ENCODE results near the gene GNPDA1.
A peak's percentile ranks its signal among the peaks of the same experiment; 100 is the strongest.
"Not testable (repeated sequence)": the region's sequence is repeated elsewhere in the genome, so short reads cannot be mapped to it uniquely, and the experiment has no call there.

GNPDA1 gene

GRCh38 chr5:142012792-142013388 lies at the start of gene GNPDA1:
GNPDA1 (minus strand) TSS chr5:142013027; CDS start chr5:142012035, 992 bp downstream.
- Mint-ChIP-seq H3K36me3 (ENCODE audit: low read depth) (peaks cover 23% of the 10 kb centered on the region), H3K27me3 (peaks cover 3% of the 10 kb centered on the region), H3K4me1 (peaks cover 81% of the 10 kb centered on the region), H3K27ac (peak within 1 kb of the TSS; percentile 99), H3K9me3 (no peaks in the 10 kb centered on the region), H3K4me3 (peak within 1 kb of the TSS; percentile 87)
- DNase-seq (peak; percentile 76), ATAC-seq (no peak)

- Mint-ChIP-seq H3K9me3 (no peaks in the 10 kb centered on the region), H3K4me1 (peaks cover 23% of the 10 kb centered on the region)
Measured at GRCh38 chr5:142059304-142059940, 46.6 kb upstream of the GNPDA1 start.

GRCh38 chr5:142057697-142058056 lies 44.9 kb upstream of the GNPDA1 start:
- no peak overlapping the region for H3K27ac Mint-ChIP-seq
- no peak overlapping the region for H3K4me3 Mint-ChIP-seq
- H3K36me3 Mint-ChIP-seq (ENCODE audit: low read depth) = no peaks in the 10 kb centered on the region
- H3K9me3 Mint-ChIP-seq = no peaks in the 10 kb centered on the region
- no peaks in the 10 kb centered on the region for H3K27me3 Mint-ChIP-seq
- no peak for ATAC-seq
- peaks cover 23% of the 10 kb centered on the region for H3K4me1 Mint-ChIP-seq
- no peak for DNase-seq

More at GRCh38 chr5:142059304-142059940, 46.6 kb upstream of the GNPDA1 start:
- no peak overlapping the region for H3K27ac Mint-ChIP-seq
- DNase-seq (no peak), ATAC-seq (no peak)
- H3K36me3 Mint-ChIP-seq (ENCODE audit: low read depth) = no peaks in the 10 kb centered on the region
- H3K27me3 Mint-ChIP-seq = no peaks in the 10 kb centered on the region
- no peak overlapping the region for H3K4me3 Mint-ChIP-seq

GRCh38 chr5:142056816-142057696 lies 44.2 kb upstream of the GNPDA1 start:
- no peak overlapping the region for H3K4me3 Mint-ChIP-seq
- H3K9me3 Mint-ChIP-seq = no peaks in the 10 kb centered on the region
- H3K27ac Mint-ChIP-seq = no peak overlapping the region
- no peak for DNase-seq
- no peak for ATAC-seq
- no peaks in the 10 kb centered on the region for H3K27me3 Mint-ChIP-seq
- H3K4me1 Mint-ChIP-seq = peaks cover 23% of the 10 kb centered on the region
- H3K36me3 Mint-ChIP-seq (ENCODE audit: low read depth) = no peaks in the 10 kb centered on the region

GRCh38 chr5:142055301-142055700 lies 42.5 kb upstream of the GNPDA1 start:
- no peaks in the 10 kb centered on the region for H3K36me3 Mint-ChIP-seq (ENCODE audit: low read depth)
- no peaks in the 10 kb centered on the region for H3K27me3 Mint-ChIP-seq
- no peak overlapping the region for H3K4me3 Mint-ChIP-seq
- no peak overlapping the region for H3K27ac Mint-ChIP-seq
- H3K9me3 Mint-ChIP-seq = no peaks in the 10 kb centered on the region
- ATAC-seq (no peak), DNase-seq (no peak)
- peaks cover 23% of the 10 kb centered on the region for H3K4me1 Mint-ChIP-seq

- ATAC-seq (peak; percentile 74), DNase-seq (no peak)
- Mint-ChIP-seq H3K9me3 (no peaks in the 10 kb centered on the region), H3K36me3 (ENCODE audit: low read depth) (no peaks in the 10 kb centered on the region), H3K27ac (no peak overlapping the region), H3K4me1 (peaks cover 23% of the 10 kb centered on the region), H3K27me3 (no peaks in the 10 kb centered on the region), H3K4me3 (no peak overlapping the region)
Measured at GRCh38 chr5:142053426-142054151, 40.8 kb upstream of the GNPDA1 start.

- not testable (repeated sequence) for H3K4me3 Mint-ChIP-seq; ATAC-seq; H3K27ac Mint-ChIP-seq; H3K36me3 Mint-ChIP-seq (ENCODE audit: low read depth); DNase-seq; H3K9me3 Mint-ChIP-seq; H3K27me3 Mint-ChIP-seq
- peaks cover 17% of the 10 kb centered on the region for H3K4me1 Mint-ChIP-seq
Measured at GRCh38 chr5:142052026-142052425, 39.2 kb upstream of the GNPDA1 start.

GRCh38 chr5:142048272-142048671 lies 35.4 kb upstream of the GNPDA1 start:
- no peaks in the 10 kb centered on the region for H3K9me3 Mint-ChIP-seq
- no peak overlapping the region for H3K4me3 Mint-ChIP-seq
- H3K4me1 Mint-ChIP-seq = peaks cover 4% of the 10 kb centered on the region
- H3K27ac Mint-ChIP-seq = no peak overlapping the region
- DNase-seq (no peak), ATAC-seq (no peak)
- no peaks in the 10 kb centered on the region for H3K27me3 Mint-ChIP-seq
- no peaks in the 10 kb centered on the region for H3K36me3 Mint-ChIP-seq (ENCODE audit: low read depth)

GRCh38 chr5:142046191-142046590 lies 33.4 kb upstream of the GNPDA1 start:
- no peak overlapping the region for H3K27ac Mint-ChIP-seq
- no peak for DNase-seq
- ATAC-seq = no peak
- no peaks in the 10 kb centered on the region for H3K9me3 Mint-ChIP-seq
- H3K4me1 Mint-ChIP-seq = no peaks in the 10 kb centered on the region
- no peaks in the 10 kb centered on the region for H3K36me3 Mint-ChIP-seq (ENCODE audit: low read depth)
- no peak overlapping the region for H3K4me3 Mint-ChIP-seq
- no peaks in the 10 kb centered on the region for H3K27me3 Mint-ChIP-seq

GRCh38 chr5:142040881-142041280 lies 28.1 kb upstream of the GNPDA1 start:
- ATAC-seq; H3K4me3 Mint-ChIP-seq; H3K27me3 Mint-ChIP-seq; H3K27ac Mint-ChIP-seq; DNase-seq; H3K36me3 Mint-ChIP-seq (ENCODE audit: low read depth); H3K4me1 Mint-ChIP-seq; H3K9me3 Mint-ChIP-seq: not testable (repeated sequence)

- H3K4me3 Mint-ChIP-seq = no peak overlapping the region
- no peaks in the 10 kb centered on the region for H3K9me3 Mint-ChIP-seq
- DNase-seq = no peak
- no peak for ATAC-seq
- H3K27me3 Mint-ChIP-seq = no peaks in the 10 kb centered on the region
- H3K27ac Mint-ChIP-seq = no peak overlapping the region
- no peaks in the 10 kb centered on the region for H3K4me1 Mint-ChIP-seq
- no peaks in the 10 kb centered on the region for H3K36me3 Mint-ChIP-seq (ENCODE audit: low read depth)
Measured at GRCh38 chr5:142040285-142040684, 27.5 kb upstream of the GNPDA1 start.

- no peak overlapping the region for H3K27ac Mint-ChIP-seq
- no peak for DNase-seq
- no peaks in the 10 kb centered on the region for H3K36me3 Mint-ChIP-seq (ENCODE audit: low read depth)
- ATAC-seq = no peak
- H3K9me3 Mint-ChIP-seq = no peaks in the 10 kb centered on the region
- peaks cover 9% of the 10 kb centered on the region for H3K4me1 Mint-ChIP-seq
- H3K27me3 Mint-ChIP-seq = no peaks in the 10 kb centered on the region
- H3K4me3 Mint-ChIP-seq = no peak overlapping the region
Measured at GRCh38 chr5:142038735-142039134, 25.9 kb upstream of the GNPDA1 start.

- H3K36me3 Mint-ChIP-seq (ENCODE audit: low read depth); H3K27ac Mint-ChIP-seq; DNase-seq; H3K27me3 Mint-ChIP-seq; H3K4me3 Mint-ChIP-seq; H3K9me3 Mint-ChIP-seq; ATAC-seq: not testable (repeated sequence)
- H3K4me1 Mint-ChIP-seq = peaks cover 11% of the 10 kb centered on the region
Measured at GRCh38 chr5:142037599-142037998, 24.8 kb upstream of the GNPDA1 start.

GRCh38 chr5:142036918-142037317 lies 24.1 kb upstream of the GNPDA1 start:
- Mint-ChIP-seq H3K4me1 (peaks cover 11% of the 10 kb centered on the region), H3K27me3 (no peaks in the 10 kb centered on the region), H3K9me3 (no peaks in the 10 kb centered on the region)

More at GRCh38 chr5:142036918-142037317, 24.1 kb upstream of the GNPDA1 start:
- Mint-ChIP-seq H3K27ac (no peak overlapping the region), H3K36me3 (ENCODE audit: low read depth) (no peaks in the 10 kb centered on the region), H3K4me3 (no peak overlapping the region)
- ATAC-seq (no peak), DNase-seq (no peak)

Data from activated naive CD8-positive, alpha-beta T cell treated with anti-CD3 and anti-CD28 coated beads, Interleukin-2, amount 50 U/mL, for 24 hours (primary cell).